ENCODE data around the gene SLC12A7.

- no peak for TF ChIP-seq CTCF (conservative IDR thresholded peaks at IDR 0.05; ENCODE audit: low read length)
- no peak for TF ChIP-seq EZH2phosphoT487 (IDR thresholded peaks at IDR 0.05; ENCODE audit: borderline replicate concordance)
Observed at GRCh38 chr5:1012313-1012841, 99.5 kb downstream of the SLC12A7 start.

All from Loucy (cell line).